Stimulated activated CD4-positive, alpha-beta T cell treated with anti-CD3 and anti-CD28 coated beads, Interleukin-4, amount 100 ng/mL, for 24 hours (primary cell): Measurements from ENCODE around the gene AJM1.

Experiments used
- DNase-seq: peaks from one replicate; pipeline ENCODE4 v3.0.0-alpha.2; 2020

The AJM1 gene

GRCh38 chr9:136845465-136846260 is 3.4 kb downstream of the AJM1 start:
- DNase-seq: no peak

GRCh38 chr9:136846376-136847087 is 4.3 kb downstream of the AJM1 start:
- DNase-seq: no peak

- no peak for DNase-seq
These were observed 5.0 kb downstream of the AJM1 start for GRCh38 chr9:136847088-136847825.

GRCh38 chr9:136847826-136848392 is 5.6 kb downstream of the AJM1 start:
- DNase-seq: peak; percentile 83

- DNase-seq: peak; percentile 41
These were observed 6.2 kb downstream of the AJM1 start for GRCh38 chr9:136848393-136849037.

- peak; percentile 97 for DNase-seq
These were observed 7.0 kb downstream of the AJM1 start, which contains the start of gene PHPT1 for GRCh38 chr9:136849038-136849959. Gene PHPT1, plus strand, starts transcription at chr9:136849409. Its CDS starts 22 bp downstream, at chr9:136849431.

- no peak for DNase-seq
These were observed 7.9 kb downstream of the AJM1 start for GRCh38 chr9:136849960-136850865.

GRCh38 chr9:136850866-136851775 is 8.8 kb downstream of the AJM1 start:
- DNase-seq: no peak

- DNase-seq: no peak
These were observed 9.8 kb downstream of the AJM1 start, which contains the start of gene MAMDC4 for GRCh38 chr9:136851941-136852663. Gene MAMDC4, plus strand, starts transcription at chr9:136852346. Its CDS starts 71 bp downstream, at chr9:136852417.

- DNase-seq: no peak
These were observed 10.7 kb downstream of the AJM1 start for GRCh38 chr9:136852664-136853595.

- DNase-seq: no peak
These were observed 11.4 kb downstream of the AJM1 start for GRCh38 chr9:136853596-136854112.

GRCh38 chr9:136854113-136854841 is 12.0 kb downstream of the AJM1 start:
- DNase-seq: no peak

- no peak for DNase-seq
These were observed 12.7 kb downstream of the AJM1 start for GRCh38 chr9:136854842-136855460.

- no peak for DNase-seq
These were observed 13.3 kb downstream of the AJM1 start for GRCh38 chr9:136855461-136856078.

GRCh38 chr9:136856079-136856476 is 13.8 kb downstream of the AJM1 start:
- no peak for DNase-seq
